Neuronal stem cell (in vitro differentiated cells): ENCODE measurements around the gene CCL25.
"Not testable (repeated sequence)": the region's sequence is repeated elsewhere in the genome, so short reads cannot be mapped to it uniquely, and the experiment has no call there.

ENCODE experiments used
- DNase-seq: peaks from one replicate; pipeline ENCODE4 v3.0.0-alpha.2; 2013; ENCODE audit warnings: low spot score
- H2AFZ ChIP-seq: one replicate; pipeline ENCODE4 v1.6.1; 2013; ENCODE audit warnings: mild to moderate bottlenecking, low read length, inconsistent platforms
- H2AK5ac ChIP-seq: 2 replicates; pipeline ENCODE4 v1.6.1; 2013; ENCODE audit warnings: low read depth, mild to moderate bottlenecking, inconsistent platforms, low read length, moderate library complexity, mixed read lengths
- H2BK120ac ChIP-seq: 2 replicates; pipeline ENCODE4 v1.6.1; 2013; ENCODE audit warnings: low read depth, mild to moderate bottlenecking, inconsistent platforms, low read length, moderate library complexity, mixed read lengths
- H2BK12ac ChIP-seq: one replicate; pipeline ENCODE4 v1.6.1; 2013; ENCODE audit warnings: low read length, inconsistent platforms
- H2BK15ac ChIP-seq: 2 replicates; pipeline ENCODE4 v1.6.1; 2013; ENCODE audit warnings: mild to moderate bottlenecking, low read length, inconsistent platforms, mixed read lengths
- H2BK5ac ChIP-seq: one replicate; pipeline ENCODE4 v1.6.1; 2013; ENCODE audit warnings: inconsistent platforms, mild to moderate bottlenecking, low read length, moderate library complexity
- H3K14ac ChIP-seq: one replicate; pipeline ENCODE4 v1.6.1; 2013; ENCODE audit warnings: low read length, inconsistent platforms
- H3K18ac ChIP-seq: 2 replicates; pipeline ENCODE4 v1.6.1; 2013; ENCODE audit warnings: low read length, inconsistent platforms
- H3K23ac ChIP-seq: 2 replicates; pipeline ENCODE4 v1.6.1; 2013; ENCODE audit warnings: low read depth, mild to moderate bottlenecking, mixed read lengths, low read length, inconsistent platforms; ENCODE audit not compliant: poor library complexity
- H3K27ac ChIP-seq: replicated peaks from 3 replicates; pipeline ENCODE4 v1.5.1; 2013; ENCODE audit warnings: low read length, inconsistent platforms
- H3K27me3 ChIP-seq, 3 experiments: 2 replicates each; pipeline ENCODE4 v1.6.1; 2013; ENCODE audit warnings: low read length in 3 of 3, mild to moderate bottlenecking in 2 of 3, inconsistent platforms in 1 of 3, low read depth in 1 of 3, mixed read lengths in 1 of 3, moderate library complexity in 1 of 3; ENCODE audit not compliant: control insufficient read depth in 3 of 3, insufficient read depth in 3 of 3
- H3K36me3 ChIP-seq, 2 donors: replicated peaks in 1 of 2; 2 replicates each; pipeline ENCODE4 v1.6.1; 2013; ENCODE audit warnings: low read length in 2 of 2; ENCODE audit not compliant: control insufficient read depth in 2 of 2, insufficient read depth in 2 of 2
- H3K4ac ChIP-seq: 2 replicates; pipeline ENCODE4 v1.6.1; 2013; ENCODE audit warnings: inconsistent platforms, mild to moderate bottlenecking, low read length, moderate library complexity
- H3K4me1 ChIP-seq, 2 donors: 1 replicate in 1 of 2; 2 replicates in 1 of 2; pipeline ENCODE4 v1.6.1; 2013; ENCODE audit warnings: low read length in 2 of 2, low read depth in 1 of 2; ENCODE audit not compliant: control insufficient read depth in 2 of 2, insufficient read depth in 1 of 2
- H3K4me2 ChIP-seq: one replicate; pipeline ENCODE4 v1.6.1; 2013; ENCODE audit warnings: mild to moderate bottlenecking, low read length, inconsistent platforms; ENCODE audit not compliant: insufficient read depth, poor library complexity, severe bottlenecking
- H3K4me3 ChIP-seq, 2 donors: 2 replicates each; pipeline ENCODE4 v1.5.1; 2013; ENCODE audit warnings: low read length in 2 of 2, mild to moderate bottlenecking in 2 of 2, inconsistent platforms in 1 of 2, moderate library complexity in 1 of 2
- H3K79me1 ChIP-seq: one replicate; pipeline ENCODE4 v1.6.1; 2013; ENCODE audit warnings: low read depth, mild to moderate bottlenecking, inconsistent platforms, low read length, moderate library complexity
- H3K9ac ChIP-seq: one replicate; pipeline ENCODE4 v1.6.1; 2013; ENCODE audit warnings: mild to moderate bottlenecking, low read depth, low read length, inconsistent platforms; ENCODE audit not compliant: poor library complexity
- H3K9me3 ChIP-seq, 2 donors: replicated peaks in 1 of 2; 2 replicates each; pipeline versions ENCODE3 to v1.6.1; 2013; ENCODE audit warnings: low read length in 2 of 2, mild to moderate bottlenecking in 2 of 2, inconsistent platforms in 1 of 2, low read depth in 1 of 2, mixed read lengths in 1 of 2, moderate library complexity in 1 of 2; ENCODE audit not compliant: control insufficient read depth in 2 of 2, insufficient read depth in 1 of 2
- H4K8ac ChIP-seq: one replicate; pipeline ENCODE4 v1.6.1; 2013; ENCODE audit warnings: low read depth, mild to moderate bottlenecking, inconsistent platforms, low read length, moderate library complexity
- H4K91ac ChIP-seq: one replicate; pipeline ENCODE4 v1.6.1; 2013; ENCODE audit warnings: low read length, low read depth, mild to moderate bottlenecking, inconsistent platforms; ENCODE audit not compliant: poor library complexity
- WGBS, 2 donors: extraction: QIAGEN DNeasy Blood & Tissue Kit; methylation state at CpG; one replicate each; pipeline ENCODE4 v1.1.7; 2013; ENCODE audit warnings: missing lambda C conversion rate in 2 of 2, mixed read lengths in 1 of 2; ENCODE audit not compliant: insufficient read length in 2 of 2, insufficient replicate concordance in 1 of 2; ENCODE audit errors: extremely low coverage in 2 of 2; 5-methylcytosine and 5-hydroxymethylcytosine counted together

The CCL25 gene

DNA sequence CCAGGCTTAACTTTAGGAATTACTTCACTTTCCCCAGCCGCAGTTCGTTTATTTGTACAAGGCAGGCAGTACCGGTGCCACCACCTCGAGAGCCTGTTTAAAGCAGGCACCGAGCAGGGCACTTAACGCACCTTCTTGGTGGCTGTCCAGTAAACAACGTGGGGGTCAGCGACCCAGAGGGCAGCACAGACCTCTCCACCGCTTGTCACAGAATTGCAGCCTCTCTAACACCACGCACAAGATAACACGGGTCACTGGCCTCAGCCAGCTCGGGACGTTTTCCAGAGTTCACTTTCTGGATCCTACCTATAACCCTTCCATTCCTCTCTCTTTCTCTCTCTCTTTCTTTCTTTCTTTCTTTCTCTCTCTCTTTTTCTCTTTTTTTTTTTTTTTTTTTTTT is 30.3 kb upstream of the CCL25 start:
- WGBS, 2 donors, result no CpG with 5 or more reads among the region's 13 CpGs
- Histone ChIP-seq H3K27me3 (no peaks in the 10 kb centered on the region), H2BK12ac (peak overlapping the region; percentile 33), H3K9ac (no peak overlapping the region), H3K79me1 (no peaks in the 10 kb centered on the region), H3K36me3 (no peaks in the 10 kb centered on the region), H2BK5ac (no peak overlapping the region), H3K4me1 (peaks cover 0 to under 1% of the 10 kb centered on the region in 2 donors), H3K9me3 (no peaks in the 10 kb centered on the region), H3K4me3 (no peak overlapping the region), H3K4me2 (no peak overlapping the region), H4K91ac (no peak overlapping the region), H3K23ac (peak overlapping the region; percentile 25), H2AFZ (no peak overlapping the region), H2BK15ac (no peak overlapping the region), H2BK120ac (no peak overlapping the region), H4K8ac (no peak overlapping the region), H2AK5ac (peak overlapping the region; percentile 14), H3K14ac (no peak overlapping the region), H3K27ac (no peak overlapping the region), H3K4ac (no peak overlapping the region), H3K18ac (peak overlapping the region; percentile 59)
- DNase-seq, result no peak

DNA sequence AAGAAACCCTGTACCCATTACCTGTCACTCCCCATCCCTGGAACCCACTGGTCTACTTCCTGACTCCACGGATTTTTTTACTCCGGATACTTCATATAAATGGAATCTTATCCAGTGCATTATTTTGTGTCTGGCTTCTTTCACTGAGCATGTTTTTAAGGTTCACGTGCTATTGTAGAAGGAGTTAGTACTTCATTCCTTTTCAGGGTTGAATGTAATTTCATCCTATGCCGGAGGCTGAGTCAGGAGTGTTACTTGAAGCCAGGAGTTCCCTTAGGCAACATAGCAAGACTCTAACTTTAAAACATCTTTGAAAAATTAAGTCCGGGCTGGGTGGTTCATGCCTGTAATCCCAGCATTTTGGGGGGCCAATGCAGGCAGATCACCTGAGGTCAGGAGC is 29.2 kb upstream of the CCL25 start:
- no CpG with 5 or more reads among the region's 5 CpGs for WGBS, 2 donors
- H3K23ac ChIP-seq, result no peak overlapping the region
- no peaks in the 10 kb centered on the region for H3K9me3 ChIP-seq
- H3K27me3 ChIP-seq, result no peaks in the 10 kb centered on the region
- H3K27ac ChIP-seq, result peak overlapping the region; percentile 14
- no peak overlapping the region for H2BK5ac ChIP-seq
- no peak overlapping the region for H3K4me3 ChIP-seq
- H3K9ac ChIP-seq, result no peak overlapping the region
- no peaks in the 10 kb centered on the region for H3K79me1 ChIP-seq
- H3K14ac ChIP-seq, result no peak overlapping the region
- no peak overlapping the region for H2AFZ ChIP-seq
- H2BK12ac ChIP-seq, result no peak overlapping the region
- no peak overlapping the region for H2BK120ac ChIP-seq
- no peak overlapping the region for H2BK15ac ChIP-seq
- H3K4me2 ChIP-seq, result peak overlapping the region; percentile 2
- no peaks in the 10 kb centered on the region for H3K36me3 ChIP-seq
- no peak overlapping the region for H4K8ac ChIP-seq
- H3K4me1 ChIP-seq, result peaks cover 3 to 9% of the 10 kb centered on the region in 2 donors
- H3K4ac ChIP-seq, result no peak overlapping the region
- H3K18ac ChIP-seq, result no peak overlapping the region
- no peak overlapping the region for H4K91ac ChIP-seq
- DNase-seq, result no peak
- no peak overlapping the region for H2AK5ac ChIP-seq

DNA sequence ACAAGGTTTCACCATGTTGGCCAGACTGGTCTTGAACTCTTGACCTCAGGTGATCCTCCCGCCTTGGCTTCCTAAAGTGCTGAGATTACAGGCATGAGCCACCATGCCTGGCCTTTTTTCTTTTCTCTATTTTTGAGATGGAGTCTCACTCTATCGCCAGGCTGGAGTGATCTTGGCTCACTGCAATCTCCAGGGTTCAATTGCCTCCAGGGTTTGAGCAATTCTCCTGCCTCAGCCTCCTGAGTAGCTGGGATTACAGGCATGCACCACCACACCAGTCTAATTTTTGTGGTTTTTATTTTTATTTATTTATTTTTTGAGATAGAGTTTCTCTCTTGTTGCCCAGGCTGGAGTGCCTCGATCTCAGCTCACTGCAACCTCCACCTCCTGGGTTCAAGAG is 28.3 kb upstream of the CCL25 start:
- H3K18ac ChIP-seq, H2BK5ac ChIP-seq, H3K4me2 ChIP-seq, H3K27me3 ChIP-seq, H3K9me3 ChIP-seq, H3K4ac ChIP-seq, H4K91ac ChIP-seq, H3K79me1 ChIP-seq, H2BK15ac ChIP-seq, H3K23ac ChIP-seq, H3K9ac ChIP-seq, H2AFZ ChIP-seq, H4K8ac ChIP-seq, H3K36me3 ChIP-seq, H2AK5ac ChIP-seq, H3K4me3 ChIP-seq, H2BK120ac ChIP-seq, H3K27ac ChIP-seq, H2BK12ac ChIP-seq, DNase-seq, H3K14ac ChIP-seq: not testable (repeated sequence)
- peaks cover 10 to 12% of the 10 kb centered on the region in 2 donors for H3K4me1 ChIP-seq
- WGBS, 2 donors, result no CpG with 5 or more reads among the region's 3 CpGs

DNA sequence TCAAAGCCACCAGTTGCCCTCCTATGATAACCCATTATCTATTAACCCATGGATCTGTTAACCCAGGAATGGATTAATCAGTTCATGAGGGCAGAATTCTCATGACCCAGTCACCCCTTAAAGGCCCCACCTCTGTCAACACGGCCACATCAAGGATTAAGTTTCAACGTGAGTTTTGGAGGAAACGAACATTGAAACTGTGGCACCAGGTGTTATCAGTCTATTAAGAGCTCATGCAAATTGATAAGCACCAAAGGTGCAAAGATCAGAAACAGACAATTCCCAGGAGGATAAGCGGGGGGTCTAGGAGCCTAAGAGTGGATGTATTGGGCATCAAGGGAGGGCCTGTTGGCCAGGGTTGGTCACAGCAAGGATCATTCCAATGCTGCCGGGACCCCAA is 27.2 kb upstream of the CCL25 start:
- Histone ChIP-seq H3K27ac (no peak overlapping the region), H3K9ac (no peak overlapping the region), H3K4me1 (peaks cover 13 to 15% of the 10 kb centered on the region in 2 donors), H2AFZ (no peak overlapping the region), H3K4ac (no peak overlapping the region), H3K18ac (no peak overlapping the region), H3K79me1 (no peaks in the 10 kb centered on the region), H2BK5ac (no peak overlapping the region), H2BK15ac (no peak overlapping the region), H2BK12ac (no peak overlapping the region), H3K9me3 (no peaks in the 10 kb centered on the region), H3K4me2 (no peak overlapping the region), H4K8ac (no peak overlapping the region), H3K23ac (no peak overlapping the region), H2AK5ac (no peak overlapping the region), H2BK120ac (no peak overlapping the region), H3K36me3 (no peaks in the 10 kb centered on the region), H3K27me3 (no peaks in the 10 kb centered on the region), H3K4me3 (no peak overlapping the region), H3K14ac (no peak overlapping the region), H4K91ac (no peak overlapping the region)
- WGBS, 2 donors, result no CpG with 5 or more reads among the region's 5 CpGs
- DNase-seq, result no peak
